ENCODE measurements around the gene HBP1.
A peak's percentile ranks its signal among the peaks of the same experiment; 100 is the strongest.

The HBP1 gene

GRCh38 chr7:107187774-107188173, 19.0 kb downstream of the HBP1 start:
- no peak for ATAC-seq
- no peak for TF ChIP-seq POU6F1 (CRISPR knock-in tag; IDR thresholded peaks at IDR 0.05; ENCODE audit: borderline replicate concordance, low read depth)
- no peak for TF ChIP-seq TOX (CRISPR knock-in tag; IDR thresholded peaks at IDR 0.05; ENCODE audit: borderline replicate concordance)
- TF ChIP-seq ZNF565 (CRISPR knock-in tag; conservative IDR thresholded peaks at IDR 0.05; ENCODE audit: low read depth), result no peak
- TF ChIP-seq OSR1 (CRISPR knock-in tag; IDR thresholded peaks at IDR 0.05), result no peak
- TF ChIP-seq ISL1 (CRISPR knock-in tag; IDR thresholded peaks at IDR 0.05), result no peak
- TF ChIP-seq ESRRG (CRISPR knock-in tag; IDR thresholded peaks at IDR 0.05), result no peak
- no peak for TF ChIP-seq ZFP3 (CRISPR knock-in tag; IDR thresholded peaks at IDR 0.05)
- no peak for TF ChIP-seq RARB (CRISPR knock-in tag; IDR thresholded peaks at IDR 0.05)

- TF ChIP-seq CSDC2 (CRISPR knock-in tag; IDR thresholded peaks at IDR 0.05) (no peak), ZNF565 (CRISPR knock-in tag; conservative IDR thresholded peaks at IDR 0.05; ENCODE audit: low read depth) (no peak), ZNF8 (CRISPR knock-in tag; IDR thresholded peaks at IDR 0.05) (no peak), ZFP30 (CRISPR knock-in tag; IDR thresholded peaks at IDR 0.05) (no peak), ZFP3 (CRISPR knock-in tag; IDR thresholded peaks at IDR 0.05) (no peak), TOX (CRISPR knock-in tag; IDR thresholded peaks at IDR 0.05; ENCODE audit: borderline replicate concordance) (no peak), CSRNP3 (CRISPR knock-in tag; IDR thresholded peaks at IDR 0.05) (no peak), ISL1 (CRISPR knock-in tag; IDR thresholded peaks at IDR 0.05) (no peak), PATZ1 (CRISPR knock-in tag; IDR thresholded peaks at IDR 0.05; ENCODE audit: borderline replicate concordance) (no peak), ARNTL (CRISPR knock-in tag; IDR thresholded peaks at IDR 0.05; ENCODE audit: borderline replicate concordance, low read depth) (no peak), GLIS3 (CRISPR knock-in tag; IDR thresholded peaks at IDR 0.05) (no peak)
- no peak for ATAC-seq
Observed at GRCh38 chr7:107190090-107190489, 21.3 kb downstream of the HBP1 start.

GRCh38 chr7:107194052-107194451, 25.2 kb downstream of the HBP1 start:
- no peak for TF ChIP-seq POU6F1 (CRISPR knock-in tag; IDR thresholded peaks at IDR 0.05; ENCODE audit: borderline replicate concordance, low read depth)

GRCh38 chr7:107196834-107197610, 28.2 kb downstream of the HBP1 start:
- no peak for ATAC-seq
- no peak for TF ChIP-seq ARNTL (CRISPR knock-in tag; IDR thresholded peaks at IDR 0.05; ENCODE audit: borderline replicate concordance, low read depth)
- no peak for TF ChIP-seq TSHZ2 (CRISPR knock-in tag; IDR thresholded peaks at IDR 0.05)
- no peak for TF ChIP-seq ESRRG (CRISPR knock-in tag; IDR thresholded peaks at IDR 0.05)
- TF ChIP-seq ZFP3 (CRISPR knock-in tag; IDR thresholded peaks at IDR 0.05), result no peak
- TF ChIP-seq TOX (CRISPR knock-in tag; IDR thresholded peaks at IDR 0.05; ENCODE audit: borderline replicate concordance), result no peak
- no peak for TF ChIP-seq ZNF70 (CRISPR knock-in tag; IDR thresholded peaks at IDR 0.05)
- no peak for TF ChIP-seq CREB5 (CRISPR knock-in tag; IDR thresholded peaks at IDR 0.05; ENCODE audit: low read depth)
- TF ChIP-seq RARB (CRISPR knock-in tag; IDR thresholded peaks at IDR 0.05), result no peak
- no peak for TF ChIP-seq ZNF565 (CRISPR knock-in tag; conservative IDR thresholded peaks at IDR 0.05; ENCODE audit: low read depth)
- TF ChIP-seq TCF4 (CRISPR knock-in tag; IDR thresholded peaks at IDR 0.05; ENCODE audit: borderline replicate concordance), result no peak
- TF ChIP-seq ZC3H10 (CRISPR knock-in tag; IDR thresholded peaks at IDR 0.05), result no peak
- no peak for TF ChIP-seq POU6F1 (CRISPR knock-in tag; IDR thresholded peaks at IDR 0.05; ENCODE audit: borderline replicate concordance, low read depth)
- no peak for TF ChIP-seq ZNF8 (CRISPR knock-in tag; IDR thresholded peaks at IDR 0.05)
- TF ChIP-seq ISL1 (CRISPR knock-in tag; IDR thresholded peaks at IDR 0.05), result no peak
- TF ChIP-seq PPARA (CRISPR knock-in tag; IDR thresholded peaks at IDR 0.05; ENCODE audit: borderline replicate concordance), result no peak
- TF ChIP-seq CSDC2 (CRISPR knock-in tag; IDR thresholded peaks at IDR 0.05), result no peak

More at GRCh38 chr7:107194052-107194451, 25.2 kb downstream of the HBP1 start:
- ATAC-seq, result peak; percentile 56
